ENCODE results near the gene CPPED1. TPM values are rescaled to one million over a fixed set of nuclear protein-coding genes. Genes with fewer than 3 reads are reported as not detected.

Gene CPPED1
- total and polyA plus RNA-seq, 4 donors: 10.4 to 29.1 (median 23.0) TPM

DNA sequence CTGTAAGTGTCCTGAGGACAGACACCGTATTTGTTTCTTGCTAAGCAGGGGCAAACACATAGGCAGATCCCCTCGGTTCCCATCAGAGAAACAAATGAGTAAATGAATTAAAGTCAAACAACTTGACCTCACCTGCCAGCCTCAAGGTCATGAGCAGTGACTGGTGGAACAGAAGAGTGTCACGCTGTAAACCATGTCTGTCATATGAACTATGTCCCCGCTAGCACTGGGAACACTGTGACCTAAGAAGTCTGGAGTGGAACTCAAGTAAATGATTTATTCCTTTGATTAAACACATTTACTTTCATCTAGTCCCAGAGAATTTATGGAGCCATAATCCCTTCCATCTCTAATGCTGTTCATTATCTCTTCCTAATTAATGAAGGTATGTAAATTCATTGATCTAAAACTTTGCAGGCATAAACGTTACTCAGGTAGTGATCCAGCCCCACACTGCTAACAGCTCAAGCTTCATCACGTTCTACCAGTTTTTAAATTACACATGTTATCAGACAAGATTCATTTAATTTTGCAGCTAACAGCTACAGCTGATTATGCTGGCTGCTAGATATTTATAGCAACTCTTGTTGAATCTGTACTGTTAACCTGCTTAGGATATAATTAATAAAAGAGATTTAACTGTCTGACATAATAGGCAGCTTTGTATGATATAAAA is 38.7 kb downstream of the CPPED1 start:
- no peak for DNase-seq (ENCODE audit: low spot score)
- Histone ChIP-seq H3K4me3 (ENCODE audit: low read depth in 1 of 3, low read length in 3 of 3) (no peak overlapping the region), H3K36me3 (ENCODE audit: control insufficient read depth in 4 of 4, insufficient read depth in 3 of 4, low read depth in 1 of 4, low read length in 3 of 4) (no peaks in the 10 kb centered on the region), H3K9me3 (ENCODE audit: control insufficient read depth in 4 of 4, low read length in 3 of 4) (no peaks in the 10 kb centered on the region), H3K9ac (ENCODE audit: low read depth in 1 of 2, low read length in 2 of 2) (no peak overlapping the region), H3K27me3 (ENCODE audit: control insufficient read depth in 4 of 4, insufficient read depth in 4 of 4, low read length in 3 of 4) (no peaks in the 10 kb centered on the region), H3K4me1 (ENCODE audit: control insufficient read depth in 4 of 4, insufficient read depth in 4 of 4, low read length in 3 of 4) (peaks cover 0 to 3% (median 2%) of the 10 kb centered on the region in 4 donors), H3K27ac (ENCODE audit: low read depth in 1 of 2, low read length in 2 of 2) (no peak overlapping the region)
- no peak for TF ChIP-seq RAD21 (IDR thresholded peaks at IDR 0.05)
- peak; percentile 25 to 37 for TF ChIP-seq RXRA (IDR thresholded peaks at IDR 0.05)
- no peak for TF ChIP-seq CTCF (IDR thresholded peaks at IDR 0.05; ENCODE audit: low read depth, low read length, missing input control)
- TF ChIP-seq SP1 (IDR thresholded peaks at IDR 0.05): no peak
- peak; percentile 37 to 46 for TF ChIP-seq HNF4A (conservative IDR thresholded peaks at IDR 0.05)
- 64% methylated on average over 6 of the region's 6 CpGs for WGBS

GRCh38 chr16:12763517-12763916 is 40.2 kb downstream of the CPPED1 start:
- DNase-seq (ENCODE audit: low spot score): no peak
- Histone ChIP-seq H3K36me3 (ENCODE audit: control insufficient read depth in 4 of 4, insufficient read depth in 3 of 4, low read depth in 1 of 4, low read length in 3 of 4) (no peaks in the 10 kb centered on the region), H3K27me3 (ENCODE audit: control insufficient read depth in 4 of 4, insufficient read depth in 4 of 4, low read length in 3 of 4) (no peaks in the 10 kb centered on the region), H3K4me3 (ENCODE audit: low read depth in 1 of 3, low read length in 3 of 3) (no peak overlapping the region), H3K4me1 (ENCODE audit: control insufficient read depth in 4 of 4, insufficient read depth in 4 of 4, low read length in 3 of 4) (peaks cover 2 to 13% (median 6%) of the 10 kb centered on the region in 4 donors), H3K27ac (ENCODE audit: low read depth in 1 of 2, low read length in 2 of 2) (no peak overlapping the region), H3K9me3 (ENCODE audit: control insufficient read depth in 4 of 4, low read length in 3 of 4) (no peaks in the 10 kb centered on the region), H3K9ac (ENCODE audit: low read depth in 1 of 2, low read length in 2 of 2) (no peak overlapping the region)
- TF ChIP-seq ZBTB33 (IDR thresholded peaks at IDR 0.05) (no peak), YY1 (IDR thresholded peaks at IDR 0.05) (peak; percentile 12), JUND (IDR thresholded peaks at IDR 0.05) (no peak)
- 76% methylated on average over 3 of the region's 3 CpGs for WGBS

DNA sequence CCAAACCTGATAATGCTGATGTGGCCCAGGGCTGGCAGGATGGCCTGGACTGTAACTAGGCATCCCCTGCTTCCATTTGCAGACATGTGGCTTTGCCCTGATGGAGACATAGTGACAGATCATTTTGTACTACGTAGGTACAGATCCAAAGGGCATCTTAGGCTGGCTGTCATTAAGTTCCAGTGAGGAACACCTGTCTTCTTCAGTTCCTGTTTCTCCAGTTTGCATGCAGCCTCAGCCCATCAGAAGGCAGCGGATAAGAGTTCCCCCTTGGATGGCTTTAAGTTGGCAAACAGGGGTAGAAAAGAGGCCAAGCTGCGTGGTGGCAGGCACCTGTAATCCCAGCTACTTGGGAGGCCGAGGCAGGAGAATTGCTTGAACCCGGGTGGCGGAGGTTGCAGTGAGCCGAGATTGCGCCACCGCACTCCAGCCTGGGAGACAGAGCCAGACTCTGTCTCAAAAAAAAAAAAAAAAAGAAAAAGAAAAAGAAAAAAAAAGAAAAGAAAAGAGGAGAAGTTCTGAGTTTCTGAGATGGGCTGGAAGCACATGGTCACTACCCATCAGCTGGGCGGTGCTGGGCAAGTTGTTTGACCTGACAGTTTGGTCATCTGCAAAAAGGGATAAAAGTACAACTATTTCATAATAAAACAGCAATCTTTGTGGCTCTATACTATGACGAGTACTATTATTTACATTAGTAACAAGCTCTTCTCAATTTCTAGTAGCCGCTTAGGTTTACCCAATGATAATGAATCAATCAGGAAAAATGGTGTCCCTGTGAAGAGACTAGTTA is 42.7 kb downstream of the CPPED1 start:
- DNase-seq (ENCODE audit: low spot score): no peak
- Histone ChIP-seq H3K4me3 (ENCODE audit: low read depth in 1 of 3, low read length in 3 of 3) (no peak overlapping the region), H3K9me3 (ENCODE audit: control insufficient read depth in 4 of 4, low read length in 3 of 4) (no peaks in the 10 kb centered on the region), H3K4me1 (ENCODE audit: control insufficient read depth in 4 of 4, insufficient read depth in 4 of 4, low read length in 3 of 4) (peaks cover 6 to 36% (median 23%) of the 10 kb centered on the region in 4 donors), H3K27me3 (ENCODE audit: control insufficient read depth in 4 of 4, insufficient read depth in 4 of 4, low read length in 3 of 4) (no peaks in the 10 kb centered on the region), H3K9ac (ENCODE audit: low read depth in 1 of 2, low read length in 2 of 2) (no peak overlapping the region), H3K27ac (ENCODE audit: low read depth in 1 of 2, low read length in 2 of 2) (peak overlapping the region; percentile 23 to 54), H3K36me3 (ENCODE audit: control insufficient read depth in 4 of 4, insufficient read depth in 3 of 4, low read depth in 1 of 4, low read length in 3 of 4) (no peaks in the 10 kb centered on the region)
- TF ChIP-seq, protein P1, sequence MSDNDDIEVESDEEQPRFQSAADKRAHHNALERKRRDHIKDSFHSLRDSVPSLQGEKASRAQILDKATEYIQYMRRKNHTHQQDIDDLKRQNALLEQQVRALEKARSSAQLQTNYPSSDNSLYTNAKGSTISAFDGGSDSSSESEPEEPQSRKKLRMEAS (IDR thresholded peaks at IDR 0.05): peak; percentile 36
- no peak for TF ChIP-seq GABPA (IDR thresholded peaks at IDR 0.05 in 1 of 2, conservative IDR thresholded peaks at IDR 0.05 in 1 of 2)
- no peak for TF ChIP-seq TAF1 (conservative IDR thresholded peaks at IDR 0.05)
- no peak for TF ChIP-seq RAD21 (IDR thresholded peaks at IDR 0.05)
- TF ChIP-seq EGR1 (IDR thresholded peaks at IDR 0.05; ENCODE audit: low read depth in 2 of 2): no peak
- TF ChIP-seq YY1 (IDR thresholded peaks at IDR 0.05): peak; percentile 35
- peak in 1 of 2 donors; percentile 57 for TF ChIP-seq RXRA (IDR thresholded peaks at IDR 0.05)
- no peak for TF ChIP-seq REST (IDR thresholded peaks at IDR 0.05)
- TF ChIP-seq HNF4A (conservative IDR thresholded peaks at IDR 0.05): peak; percentile 21 to 68
- TF ChIP-seq JUND (IDR thresholded peaks at IDR 0.05): no peak
- 77% methylated on average over 12 of the region's 12 CpGs for WGBS
